Duodenal mucosa (tissue), 2 donors: Measurements from ENCODE around the gene PIP5K1B.

ENCODE experiments used
- H3K27ac ChIP-seq: one replicate; pipeline ENCODE4 v1.7.0; 2013; ENCODE audit warnings: low read depth, low read length
- H3K27me3 ChIP-seq, 2 donors: one replicate each; pipeline ENCODE4 v1.7.0; 2013; ENCODE audit warnings: low read length in 2 of 2, control low read depth in 1 of 2; ENCODE audit not compliant: insufficient read depth in 2 of 2, control insufficient read depth in 1 of 2
- H3K36me3 ChIP-seq, 2 donors: one replicate each; pipeline ENCODE4 v1.7.0; 2013; ENCODE audit warnings: low read length in 2 of 2, control low read depth in 1 of 2; ENCODE audit not compliant: insufficient read depth in 2 of 2, control insufficient read depth in 1 of 2
- H3K4me1 ChIP-seq, 2 donors: one replicate each; pipeline ENCODE4 v1.7.0; 2013; ENCODE audit warnings: low read length in 2 of 2, control low read depth in 1 of 2; ENCODE audit not compliant: insufficient read depth in 2 of 2, control insufficient read depth in 1 of 2
- H3K4me3 ChIP-seq, 2 donors: one replicate each; pipeline ENCODE4 v1.7.0; 2013; ENCODE audit warnings: low read length in 2 of 2, low read depth in 1 of 2
- H3K9ac ChIP-seq, 2 donors: one replicate each; pipeline ENCODE4 v1.7.0; 2013; ENCODE audit warnings: low read length in 2 of 2, low read depth in 1 of 2
- H3K9me3 ChIP-seq, 2 donors: one replicate each; pipeline ENCODE4 v1.7.0; 2013; ENCODE audit warnings: low read length in 2 of 2, control low read depth in 1 of 2; ENCODE audit not compliant: control insufficient read depth in 1 of 2

Gene PIP5K1B

GRCh38 chr9:68933434-68934328, 228.6 kb downstream of the PIP5K1B start:
- no peaks in the 10 kb centered on the region for H3K9me3 ChIP-seq
- H3K27ac ChIP-seq = no peak overlapping the region
- peaks cover 6 to 9% of the 10 kb centered on the region in 2 donors for H3K36me3 ChIP-seq
- no peak overlapping the region for H3K4me3 ChIP-seq
- H3K27me3 ChIP-seq = no peaks in the 10 kb centered on the region
- H3K4me1 ChIP-seq = no peaks in the 10 kb centered on the region
- H3K9ac ChIP-seq = no peak overlapping the region

DNA sequence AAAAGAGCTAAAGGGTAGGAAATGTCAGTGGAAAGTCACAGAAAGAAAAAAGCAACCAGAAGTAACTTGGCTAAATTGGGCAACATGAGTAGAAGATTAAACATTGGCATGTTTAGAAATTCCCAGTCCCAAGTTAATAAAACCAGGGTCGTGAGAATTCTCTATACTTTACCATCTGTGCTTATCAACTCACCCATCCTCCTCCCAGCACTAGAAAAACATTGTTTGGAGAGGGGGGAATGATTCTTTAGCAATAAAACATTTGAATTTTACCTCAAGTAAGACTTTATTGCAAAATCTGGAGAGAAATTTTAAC, 229.2 kb downstream of the PIP5K1B start:
- Histone ChIP-seq H3K4me1 (no peaks in the 10 kb centered on the region), H3K9me3 (no peaks in the 10 kb centered on the region), H3K36me3 (peaks cover 11 to 15% of the 10 kb centered on the region in 2 donors), H3K4me3 (no peak overlapping the region), H3K27ac (no peak overlapping the region), H3K27me3 (no peaks in the 10 kb centered on the region), H3K9ac (no peak overlapping the region)

- H3K9ac ChIP-seq = no peak overlapping the region
- H3K9me3 ChIP-seq = no peaks in the 10 kb centered on the region
- no peaks in the 10 kb centered on the region for H3K27me3 ChIP-seq
- H3K4me1 ChIP-seq = no peaks in the 10 kb centered on the region
- H3K27ac ChIP-seq = no peak overlapping the region
- no peak overlapping the region for H3K4me3 ChIP-seq
- H3K36me3 ChIP-seq = peaks cover 21 to 30% of the 10 kb centered on the region in 2 donors
Measured at GRCh38 chr9:68940573-68940972, 235.5 kb downstream of the PIP5K1B start.

DNA sequence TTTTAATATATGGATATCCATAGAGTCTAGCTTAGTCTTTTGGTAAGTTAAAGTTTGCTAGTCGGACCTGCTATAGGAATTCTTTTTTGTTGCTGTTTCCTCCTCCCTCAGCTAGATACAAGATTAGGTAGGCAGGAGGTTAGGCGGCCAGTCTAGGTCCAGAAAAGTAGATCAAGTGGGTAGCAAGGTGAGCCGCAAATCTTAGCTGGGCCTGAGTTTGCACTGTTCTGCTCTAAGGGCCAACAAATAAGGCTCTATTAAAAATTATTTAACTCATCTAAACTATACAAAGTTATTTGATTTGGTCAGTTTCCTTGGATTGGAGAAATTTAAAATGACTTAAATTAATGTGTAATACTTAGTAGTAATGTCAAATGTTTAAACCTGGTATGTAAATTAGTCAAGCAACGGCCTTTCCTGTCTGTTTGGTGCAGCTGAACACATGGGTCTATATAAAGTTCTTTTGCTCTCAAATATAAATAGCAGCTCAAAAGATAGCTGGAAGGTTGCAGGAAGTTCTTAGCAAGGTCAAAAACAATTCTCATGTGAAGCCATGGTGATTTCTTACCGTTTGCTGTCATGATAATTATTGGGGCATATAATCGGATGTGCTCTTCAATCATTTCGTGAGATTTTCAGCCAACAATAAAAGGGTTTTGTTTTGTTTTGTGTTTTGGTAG, 236.9 kb downstream of the PIP5K1B start:
- H3K9ac ChIP-seq = no peak overlapping the region
- no peak overlapping the region for H3K27ac ChIP-seq
- H3K9me3 ChIP-seq = no peaks in the 10 kb centered on the region
- no peak overlapping the region for H3K4me3 ChIP-seq
- H3K36me3 ChIP-seq = peaks cover 25 to 30% of the 10 kb centered on the region in 2 donors
- H3K4me1 ChIP-seq = no peaks in the 10 kb centered on the region
- H3K27me3 ChIP-seq = no peaks in the 10 kb centered on the region

GRCh38 chr9:68942790-68943189, 237.8 kb downstream of the PIP5K1B start:
- H3K27ac ChIP-seq = no peak overlapping the region
- no peak overlapping the region for H3K4me3 ChIP-seq
- H3K9ac ChIP-seq = no peak overlapping the region
- peaks cover 25 to 38% of the 10 kb centered on the region in 2 donors for H3K36me3 ChIP-seq
- no peaks in the 10 kb centered on the region for H3K9me3 ChIP-seq
- H3K4me1 ChIP-seq = no peaks in the 10 kb centered on the region
- H3K27me3 ChIP-seq = no peaks in the 10 kb centered on the region

GRCh38 chr9:68947015-68947414, 242.0 kb downstream of the PIP5K1B start:
- no peak overlapping the region for H3K27ac ChIP-seq
- H3K9ac ChIP-seq = no peak overlapping the region
- no peaks in the 10 kb centered on the region for H3K27me3 ChIP-seq

GRCh38 chr9:68947842-68948569, 243.0 kb downstream of the PIP5K1B start:
- Histone ChIP-seq H3K9ac (no peak overlapping the region), H3K4me1 (peaks cover 14 to 23% of the 10 kb centered on the region in 2 donors), H3K9me3 (no peaks in the 10 kb centered on the region), H3K4me3 (no peak overlapping the region), H3K27me3 (no peaks in the 10 kb centered on the region), H3K36me3 (peaks cover 7 to 13% of the 10 kb centered on the region in 2 donors), H3K27ac (no peak overlapping the region)

More at GRCh38 chr9:68947015-68947414, 242.0 kb downstream of the PIP5K1B start:
- H3K4me3 ChIP-seq = no peak overlapping the region
- H3K36me3 ChIP-seq = peaks cover 10 to 16% of the 10 kb centered on the region in 2 donors
- peaks cover 14 to 15% of the 10 kb centered on the region in 2 donors for H3K4me1 ChIP-seq
- no peaks in the 10 kb centered on the region for H3K9me3 ChIP-seq

GRCh38 chr9:68949271-68950000, 244.4 kb downstream of the PIP5K1B start:
- Histone ChIP-seq H3K36me3 (peaks cover 4 to 13% of the 10 kb centered on the region in 2 donors), H3K27me3 (no peaks in the 10 kb centered on the region), H3K27ac (no peak overlapping the region), H3K9ac (no peak overlapping the region), H3K9me3 (no peaks in the 10 kb centered on the region), H3K4me1 (peaks cover 14 to 23% of the 10 kb centered on the region in 2 donors), H3K4me3 (no peak overlapping the region)

DNA sequence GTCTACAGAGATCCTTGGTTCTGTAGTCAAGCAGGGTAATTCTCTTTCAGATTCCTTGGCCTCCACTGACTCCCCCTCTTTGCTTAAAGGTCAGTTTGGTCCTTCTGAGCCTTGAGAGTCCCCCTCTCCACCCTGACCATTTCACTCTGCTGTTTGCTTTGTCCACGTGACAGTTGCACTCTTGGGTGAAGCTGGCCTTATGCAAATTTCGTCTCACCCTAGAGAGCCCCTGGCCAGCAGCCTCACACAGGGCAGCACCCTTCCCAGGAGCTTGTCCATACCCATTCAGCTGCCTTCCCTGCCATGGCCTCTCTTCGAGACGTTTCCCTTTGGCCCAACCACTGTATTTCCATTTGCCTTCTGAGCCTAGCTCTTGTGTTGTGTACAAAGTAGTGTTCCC, 245.1 kb downstream of the PIP5K1B start:
- H3K27ac ChIP-seq = no peak overlapping the region
- no peaks in the 10 kb centered on the region for H3K27me3 ChIP-seq
- peaks cover 4 to 13% of the 10 kb centered on the region in 2 donors for H3K36me3 ChIP-seq
- no peak overlapping the region for H3K4me3 ChIP-seq
- no peaks in the 10 kb centered on the region for H3K9me3 ChIP-seq
- no peak overlapping the region for H3K9ac ChIP-seq
- peaks cover 14 to 23% of the 10 kb centered on the region in 2 donors for H3K4me1 ChIP-seq
